ENCODE data around the gene GLDC.

- TF ChIP-seq CTCF (IDR thresholded peaks at IDR 0.05; ENCODE audit: insufficient read depth, low read length) (no peak), POLR2AphosphoS5 (IDR thresholded peaks at IDR 0.05; ENCODE audit: low read depth) (no peak), GABPA (IDR thresholded peaks at IDR 0.05; ENCODE audit: low read depth) (no peak)
These were observed 736 bp upstream of the GLDC start for GRCh38 chr9:6646293-6646636.
